ENCODE results near the gene GLTP.
A peak's percentile ranks its signal among the peaks of the same experiment; 100 is the strongest.
"Not testable (repeated sequence)": the region's sequence is repeated elsewhere in the genome, so short reads cannot be mapped to it uniquely, and the experiment has no call there.

The GLTP gene

GRCh38 chr12:109902891-109903418 lies 22.6 kb upstream of the GLTP start:
- DNase-seq (ENCODE audit: low read depth in 1 of 2, low spot score in 1 of 2): no peak

- DNase-seq (ENCODE audit: low read depth in 1 of 2, low spot score in 1 of 2): no peak
Observed at GRCh38 chr12:109900752-109901580, 20.6 kb upstream of the GLTP start.

GRCh38 chr12:109899783-109900751 lies 19.7 kb upstream of the GLTP start, which contains the start of gene TCHP:
TSS of gene TCHP (plus strand) at chr12:109900274. CDS start at chr12:109903027, 2,753 bp downstream.
- DNase-seq (ENCODE audit: low read depth in 1 of 2, low spot score in 1 of 2): peak; percentile 47 to 52

GRCh38 chr12:109899345-109899744 lies 19.0 kb upstream of the GLTP start:
- DNase-seq (ENCODE audit: low read depth in 1 of 2, low spot score in 1 of 2): not testable (repeated sequence)

GRCh38 chr12:109897029-109897428 lies 16.7 kb upstream of the GLTP start:
- no peak for DNase-seq (ENCODE audit: low read depth in 1 of 2, low spot score in 1 of 2)

GRCh38 chr12:109896188-109896587 lies 15.8 kb upstream of the GLTP start:
- no peak for DNase-seq (ENCODE audit: low read depth in 1 of 2, low spot score in 1 of 2)

GRCh38 chr12:109894939-109895338 lies 14.6 kb upstream of the GLTP start:
- DNase-seq (ENCODE audit: low read depth in 1 of 2, low spot score in 1 of 2): no peak

GRCh38 chr12:109893261-109893995 lies 13.1 kb upstream of the GLTP start:
- no peak for DNase-seq (ENCODE audit: low read depth in 1 of 2, low spot score in 1 of 2)

GRCh38 chr12:109892748-109893147 lies 12.4 kb upstream of the GLTP start:
- no peak for DNase-seq (ENCODE audit: low read depth in 1 of 2, low spot score in 1 of 2)

GRCh38 chr12:109892165-109892715 lies 11.9 kb upstream of the GLTP start:
- DNase-seq (ENCODE audit: low read depth in 1 of 2, low spot score in 1 of 2): no peak

- not testable (repeated sequence) for DNase-seq (ENCODE audit: low read depth in 1 of 2, low spot score in 1 of 2)
Observed at GRCh38 chr12:109891731-109892130, 11.4 kb upstream of the GLTP start.

GRCh38 chr12:109890620-109891170 lies 10.4 kb upstream of the GLTP start:
- DNase-seq (ENCODE audit: low read depth in 1 of 2, low spot score in 1 of 2): no peak

- DNase-seq (ENCODE audit: low read depth in 1 of 2, low spot score in 1 of 2): no peak
Observed at GRCh38 chr12:109888179-109889020, 8.1 kb upstream of the GLTP start.

- no peak for DNase-seq (ENCODE audit: low read depth in 1 of 2, low spot score in 1 of 2)
Observed at GRCh38 chr12:109885616-109886015, 5.3 kb upstream of the GLTP start.

GRCh38 chr12:109883461-109883860 lies 3.1 kb upstream of the GLTP start:
- no peak for DNase-seq (ENCODE audit: low read depth in 1 of 2, low spot score in 1 of 2)

GRCh38 chr12:109881752-109882151 lies 1.4 kb upstream of the GLTP start:
- no peak for DNase-seq (ENCODE audit: low read depth in 1 of 2, low spot score in 1 of 2)

GRCh38 chr12:109880938-109881337 lies 597 bp upstream of the GLTP start:
- no peak for DNase-seq (ENCODE audit: low read depth in 1 of 2, low spot score in 1 of 2)

- no peak for DNase-seq (ENCODE audit: low read depth in 1 of 2, low spot score in 1 of 2)
Observed at GRCh38 chr12:109879351-109880042, 844 bp downstream of the GLTP start.

- no peak for DNase-seq (ENCODE audit: low read depth in 1 of 2, low spot score in 1 of 2)
Observed at GRCh38 chr12:109878749-109879148, 1.6 kb downstream of the GLTP start.

Measured in activated T-helper 1 cell treated with anti-CD3 and anti-CD28 coated beads, Interleukin-2, amount 50 U/mL, for 16 hours (primary cell).